Fibroblast of skin of left biceps (primary cell): ENCODE results near the gene ATP6AP1.

Source experiments
- DNase-seq, 2 experiments: peaks; one replicate each; pipeline ENCODE4 v3.0.0-alpha.2; 2013; ENCODE audit warnings: low read depth in 2 of 2

Gene ATP6AP1

DNA sequence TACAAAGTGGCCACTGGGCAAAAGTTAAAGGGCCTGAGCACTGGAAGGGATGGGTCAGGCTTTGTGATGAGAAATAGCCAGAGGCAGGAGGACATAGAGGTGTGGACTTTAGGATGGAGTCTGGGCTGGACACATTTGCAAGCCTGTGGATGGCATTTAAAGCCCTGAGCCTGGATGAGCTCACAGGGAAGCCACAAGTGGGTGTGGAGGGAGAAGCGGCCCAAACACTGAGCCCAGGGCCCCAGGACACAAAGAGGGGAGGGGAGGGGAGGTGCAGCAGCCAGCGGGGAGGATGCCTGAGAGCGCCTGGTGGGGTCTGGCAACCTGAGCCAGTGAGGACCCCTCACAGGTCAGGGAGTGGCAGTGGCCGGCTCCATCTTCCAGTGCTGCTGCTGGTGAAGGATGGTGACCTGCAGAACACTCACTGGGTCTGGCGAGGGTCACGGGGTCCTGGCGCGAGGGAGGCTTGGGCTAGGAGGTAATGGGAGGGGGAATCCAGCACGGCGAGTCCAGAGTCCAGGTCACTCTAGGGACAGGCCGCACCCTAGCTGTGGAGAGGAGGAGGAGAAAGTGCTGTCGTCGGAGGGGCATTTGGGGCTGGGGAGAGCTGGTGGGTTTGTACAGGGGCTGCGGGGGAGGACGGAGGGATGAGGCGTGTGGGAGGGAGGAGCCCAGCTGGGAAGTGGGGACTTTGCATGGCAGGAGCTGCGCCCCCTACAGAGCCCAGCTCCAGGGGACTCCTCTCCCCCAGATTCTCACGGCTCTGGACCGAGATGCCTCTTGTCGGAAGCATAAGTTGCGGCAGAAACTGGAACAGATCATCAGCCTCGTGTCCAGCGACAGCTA, 43.6 kb downstream of the ATP6AP1 start:
- no peak for DNase-seq

GRCh38 chrX:154472685-154473632, 44.5 kb downstream of the ATP6AP1 start:
- no peak for DNase-seq

DNA sequence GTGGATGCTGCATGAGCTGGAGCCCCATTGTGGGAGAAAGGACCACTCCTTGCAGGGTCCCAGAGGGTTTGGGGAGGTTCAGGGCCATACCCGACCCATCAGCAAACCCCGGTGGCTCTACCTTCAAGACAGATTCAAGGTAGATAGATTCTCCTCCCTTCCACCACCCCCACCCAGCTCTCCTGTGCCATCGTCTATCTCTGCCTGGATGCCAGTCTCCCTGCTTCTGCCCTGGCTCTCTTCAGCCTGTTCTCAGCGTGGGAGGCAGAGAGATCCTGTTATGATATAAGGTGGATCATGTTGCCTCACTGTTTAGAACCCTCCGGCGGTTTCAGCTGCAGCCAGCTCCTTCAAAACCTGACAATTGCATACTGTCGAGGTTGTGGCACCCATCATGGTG, 45.2 kb downstream of the ATP6AP1 start:
- no peak for DNase-seq

GRCh38 chrX:154476821-154477220, 48.3 kb downstream of the ATP6AP1 start:
- DNase-seq, result no peak

- DNase-seq, result no peak
These were observed 49.5 kb downstream of the ATP6AP1 start for GRCh38 chrX:154477891-154478477.

- DNase-seq, result peak; percentile 53 to 56
These were observed 50.5 kb downstream of the ATP6AP1 start, which contains the start of gene LAGE3 for GRCh38 chrX:154478728-154479622. LAGE3 (minus strand) TSS chrX:154479281; CDS start chrX:154478915, 366 bp downstream.

DNA sequence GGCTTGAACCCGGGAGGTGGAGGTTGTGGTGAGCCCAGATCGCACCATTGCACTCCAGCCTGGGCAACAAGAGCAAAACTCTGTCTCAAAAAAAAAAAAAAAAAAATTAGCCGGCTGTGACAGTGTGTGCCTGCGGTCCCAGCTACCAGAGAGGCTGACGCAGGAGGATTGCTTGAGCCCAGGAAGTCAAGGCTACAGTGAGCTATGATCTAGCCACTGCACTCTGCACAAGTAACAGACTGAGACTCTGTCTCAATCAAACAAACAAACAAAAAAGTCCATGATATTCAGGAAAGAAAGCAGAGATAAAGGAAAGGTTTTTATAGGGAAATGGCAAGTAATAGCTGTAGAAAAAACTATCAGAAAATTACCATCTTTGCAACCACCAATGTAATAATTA, 52.7 kb downstream of the ATP6AP1 start:
- DNase-seq, result no peak

DNA sequence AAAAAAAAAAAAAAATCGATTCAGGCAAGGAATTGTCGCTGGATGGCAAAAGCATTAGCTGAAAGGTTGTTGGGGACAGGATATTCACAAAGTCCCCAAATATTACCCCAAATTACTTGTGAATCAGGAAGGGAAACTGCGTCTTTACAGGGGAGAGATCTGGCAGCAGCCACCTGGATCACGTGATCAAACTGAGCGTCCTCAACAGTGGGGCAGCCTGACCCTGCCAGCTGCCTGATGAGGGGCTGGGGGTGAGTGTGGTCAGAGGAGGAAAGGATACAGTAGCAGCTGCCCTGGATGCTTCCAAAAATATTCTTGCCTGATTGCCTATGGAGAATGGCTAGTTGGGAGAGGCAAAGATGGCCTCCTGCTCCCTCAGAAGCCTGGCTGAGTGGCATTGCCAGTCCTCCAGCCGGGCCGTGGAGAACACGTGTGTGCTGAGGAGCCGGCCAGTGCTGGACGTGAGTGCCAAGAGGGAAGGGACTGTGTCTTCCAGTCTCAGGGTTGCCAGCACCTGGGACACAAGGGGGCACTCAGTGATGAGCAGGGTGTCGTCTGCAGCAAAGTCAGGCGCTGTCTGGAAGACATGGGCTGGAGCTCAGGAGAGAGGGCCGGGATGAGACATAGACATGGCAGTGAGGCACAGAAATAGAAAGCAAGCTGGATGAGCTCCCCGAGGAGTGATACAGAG, 53.6 kb downstream of the ATP6AP1 start:
- no peak for DNase-seq

DNA sequence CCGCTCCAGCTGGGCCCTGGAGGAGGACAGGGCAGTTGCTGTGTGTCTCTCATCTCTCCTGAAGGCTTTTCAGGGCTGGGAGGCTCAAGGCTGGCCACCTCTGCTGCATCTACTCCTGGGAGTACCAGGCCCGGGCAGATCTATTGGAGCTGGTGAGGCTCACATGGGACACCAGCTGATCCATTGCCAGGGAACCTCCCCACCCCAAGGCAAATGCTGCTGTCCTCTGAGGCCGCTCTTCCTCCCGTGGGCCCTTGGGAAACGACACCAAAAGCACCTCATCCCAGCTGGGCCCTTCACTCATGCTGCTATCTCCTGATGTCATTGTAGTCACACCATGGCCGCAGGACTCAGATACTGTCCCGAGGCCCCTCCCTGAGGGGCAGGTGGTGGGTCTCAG, 54.3 kb downstream of the ATP6AP1 start:
- DNase-seq, result no peak

GRCh38 chrX:154483325-154483724, 54.8 kb downstream of the ATP6AP1 start:
- no peak for DNase-seq

GRCh38 chrX:154484255-154485149, 56.0 kb downstream of the ATP6AP1 start:
- no peak for DNase-seq

- DNase-seq, result no peak
These were observed 56.9 kb downstream of the ATP6AP1 start for GRCh38 chrX:154485150-154486051.

- no peak for DNase-seq
These were observed 57.5 kb downstream of the ATP6AP1 start for GRCh38 chrX:154486052-154486395.
